NK-92 (cell line): Measurements from ENCODE around the gene PRKD1.

Source experiments
- DNase-seq: peaks from one replicate; lab custom pipeline; 2025; ENCODE audit not compliant: unreplicated experiment; lab: John Stamatoyannopoulos, UW

Gene PRKD1

GRCh38 chr14:29927376-29928116, at the start of gene PRKD1:
PRKD1 (minus strand) TSS chr14:29927847.
- DNase-seq = no peak

- DNase-seq = no peak
These were observed 43.5 kb upstream of the PRKD1 start for GRCh38 chr14:29971101-29971500.

- DNase-seq = no peak
These were observed 27.4 kb upstream of the PRKD1 start for GRCh38 chr14:29955087-29955486.

GRCh38 chr14:29953501-29953900, 25.9 kb upstream of the PRKD1 start:
- DNase-seq = no peak

- no peak for DNase-seq
These were observed 16.4 kb upstream of the PRKD1 start for GRCh38 chr14:29944091-29944490.

GRCh38 chr14:29941401-29941800, 13.8 kb upstream of the PRKD1 start:
- no peak for DNase-seq

GRCh38 chr14:29940482-29940881, 12.8 kb upstream of the PRKD1 start:
- no peak for DNase-seq

- DNase-seq = no peak
These were observed 9.5 kb upstream of the PRKD1 start for GRCh38 chr14:29937116-29937515.

- no peak for DNase-seq
These were observed 2.6 kb upstream of the PRKD1 start for GRCh38 chr14:29930283-29930682.

- DNase-seq = no peak
These were observed 532 bp upstream of the PRKD1 start for GRCh38 chr14:29928117-29928640.

GRCh38 chr14:29926701-29927375, 809 bp downstream of the PRKD1 start:
- no peak for DNase-seq

- DNase-seq = no peak
These were observed 1.4 kb downstream of the PRKD1 start for GRCh38 chr14:29926228-29926627.

- no peak for DNase-seq
These were observed 1.9 kb downstream of the PRKD1 start for GRCh38 chr14:29925736-29926135.

GRCh38 chr14:29925101-29925722, 2.4 kb downstream of the PRKD1 start:
- DNase-seq = no peak

GRCh38 chr14:29919845-29920244, 7.8 kb downstream of the PRKD1 start:
- no peak for DNase-seq

GRCh38 chr14:29918981-29919380, 8.7 kb downstream of the PRKD1 start:
- no peak for DNase-seq

- DNase-seq = no peak
These were observed 14.1 kb downstream of the PRKD1 start for GRCh38 chr14:29913566-29913965.

GRCh38 chr14:29911810-29912209, 15.8 kb downstream of the PRKD1 start:
- DNase-seq = no peak

GRCh38 chr14:29908652-29909577, 18.7 kb downstream of the PRKD1 start:
- DNase-seq = no peak

- DNase-seq = no peak
These were observed 21.3 kb downstream of the PRKD1 start for GRCh38 chr14:29906256-29906870.
